ENCODE data around the gene CBFA2T2. TPM values are rescaled to one million over a fixed set of nuclear protein-coding genes. Genes with fewer than 3 reads are reported as not detected.

Gene CBFA2T2
- polyA plus RNA-seq, 4 donors: 6.5 to 30.3 (median 9.2) TPM

DNA sequence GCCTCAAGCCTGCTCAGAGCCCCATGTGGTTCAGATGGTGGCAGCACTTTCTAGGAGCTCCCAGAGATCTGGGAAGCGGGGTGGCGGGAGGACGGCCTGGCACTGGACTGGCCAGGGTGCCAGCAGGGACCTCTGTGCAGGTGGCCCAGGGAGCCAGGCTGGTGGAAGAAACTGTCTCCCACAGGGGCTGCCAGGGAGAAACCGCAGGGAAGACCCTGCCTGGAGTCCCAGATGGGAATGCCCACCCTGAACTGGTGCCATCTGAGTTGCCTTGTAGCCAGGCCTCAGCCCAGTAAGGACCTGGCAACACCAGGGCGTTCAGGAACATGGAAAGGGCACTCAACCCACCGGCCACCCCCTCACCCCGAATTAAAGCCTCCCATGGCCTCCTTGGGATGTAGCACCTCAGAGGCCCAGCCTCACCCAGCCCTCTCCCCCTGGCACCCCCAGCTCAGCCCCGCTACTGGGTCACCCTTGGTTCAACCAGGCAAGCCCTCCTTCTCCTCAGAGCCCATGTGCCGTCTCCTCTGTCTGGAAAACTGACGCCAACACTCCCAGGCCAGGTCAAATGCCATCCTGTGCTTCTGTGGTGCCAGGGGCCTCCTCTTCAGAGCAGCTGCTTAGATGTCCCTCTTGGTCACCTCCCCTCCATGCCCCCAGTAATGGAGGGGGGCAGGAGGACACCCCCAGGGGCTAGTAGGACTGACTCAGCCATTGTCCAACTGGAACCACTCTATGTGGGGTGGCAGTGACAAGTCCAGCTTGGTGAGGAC, 166.3 kb downstream of the CBFA2T2 start:
- DNase-seq: no peak
- H3K4me3 ChIP-seq (ENCODE audit: low read depth in 1 of 3, low read length in 3 of 3): no peak overlapping the region
- peaks cover 0 to 56% (median 2%) of the 10 kb centered on the region in 3 donors for H3K36me3 ChIP-seq (ENCODE audit: control insufficient read depth in 3 of 3, insufficient read depth in 2 of 3, low read depth in 1 of 3, low read length in 3 of 3)
- H3K27ac ChIP-seq (ENCODE audit: low read depth in 1 of 3, low read length in 2 of 3): no peak overlapping the region
- WGBS, 3 donors: 93 to 98% (median 97%) methylated on average over 10 of the region's 10 CpGs
- H3K4me1 ChIP-seq (ENCODE audit: control insufficient read depth in 3 of 3, insufficient read depth in 2 of 3, low read depth in 1 of 3, low read length in 2 of 3): peaks cover 0 to 28% (median 0%) of the 10 kb centered on the region in 3 donors
- no peak for FAIRE-seq
- H3K27me3 ChIP-seq (ENCODE audit: control insufficient read depth in 3 of 3, insufficient read depth in 3 of 3, low read length in 3 of 3): no peaks in the 10 kb centered on the region
- no peaks in the 10 kb centered on the region for H3K9me3 ChIP-seq (ENCODE audit: control insufficient read depth in 2 of 2, insufficient read depth in 1 of 2, low read depth in 1 of 2, low read length in 1 of 2)

- WGBS, 3 donors: 91 to 97% (median 95%) methylated on average over 17 of the region's 17 CpGs
- peaks cover 0 to 57% (median 2%) of the 10 kb centered on the region in 3 donors for H3K36me3 ChIP-seq (ENCODE audit: control insufficient read depth in 3 of 3, insufficient read depth in 2 of 3, low read depth in 1 of 3, low read length in 3 of 3)
- H3K27me3 ChIP-seq (ENCODE audit: control insufficient read depth in 3 of 3, insufficient read depth in 3 of 3, low read length in 3 of 3): no peaks in the 10 kb centered on the region
- no peak overlapping the region for H3K27ac ChIP-seq (ENCODE audit: low read depth in 1 of 3, low read length in 2 of 3)
- peaks cover 0 to 25% (median 0%) of the 10 kb centered on the region in 3 donors for H3K4me1 ChIP-seq (ENCODE audit: control insufficient read depth in 3 of 3, insufficient read depth in 2 of 3, low read depth in 1 of 3, low read length in 2 of 3)
- no peaks in the 10 kb centered on the region for H3K9me3 ChIP-seq (ENCODE audit: control insufficient read depth in 2 of 2, insufficient read depth in 1 of 2, low read depth in 1 of 2, low read length in 1 of 2)
- DNase-seq: no peak
- FAIRE-seq: no peak
- H3K4me3 ChIP-seq (ENCODE audit: low read depth in 1 of 3, low read length in 3 of 3): no peak overlapping the region
Observed at GRCh38 chr20:33656783-33657703, 167.1 kb downstream of the CBFA2T2 start.

- FAIRE-seq (no peak), DNase-seq (no peak)
- Histone ChIP-seq H3K4me1 (ENCODE audit: control insufficient read depth in 3 of 3, insufficient read depth in 2 of 3, low read depth in 1 of 3, low read length in 2 of 3) (peaks cover 0 to 27% (median 2%) of the 10 kb centered on the region in 3 donors), H3K36me3 (ENCODE audit: control insufficient read depth in 3 of 3, insufficient read depth in 2 of 3, low read depth in 1 of 3, low read length in 3 of 3) (peaks cover 0 to 57% (median 2%) of the 10 kb centered on the region in 3 donors), H3K27ac (ENCODE audit: low read depth in 1 of 3, low read length in 2 of 3) (no peak overlapping the region), H3K9me3 (ENCODE audit: control insufficient read depth in 2 of 2, insufficient read depth in 1 of 2, low read depth in 1 of 2, low read length in 1 of 2) (no peaks in the 10 kb centered on the region), H3K27me3 (ENCODE audit: control insufficient read depth in 3 of 3, insufficient read depth in 3 of 3, low read length in 3 of 3) (no peaks in the 10 kb centered on the region), H3K4me3 (ENCODE audit: low read depth in 1 of 3, low read length in 3 of 3) (no peak overlapping the region)
- WGBS, 3 donors: 94 to 96% (median 96%) methylated on average over 12 of the region's 12 CpGs
Observed at GRCh38 chr20:33657704-33658095, 167.8 kb downstream of the CBFA2T2 start.

DNA sequence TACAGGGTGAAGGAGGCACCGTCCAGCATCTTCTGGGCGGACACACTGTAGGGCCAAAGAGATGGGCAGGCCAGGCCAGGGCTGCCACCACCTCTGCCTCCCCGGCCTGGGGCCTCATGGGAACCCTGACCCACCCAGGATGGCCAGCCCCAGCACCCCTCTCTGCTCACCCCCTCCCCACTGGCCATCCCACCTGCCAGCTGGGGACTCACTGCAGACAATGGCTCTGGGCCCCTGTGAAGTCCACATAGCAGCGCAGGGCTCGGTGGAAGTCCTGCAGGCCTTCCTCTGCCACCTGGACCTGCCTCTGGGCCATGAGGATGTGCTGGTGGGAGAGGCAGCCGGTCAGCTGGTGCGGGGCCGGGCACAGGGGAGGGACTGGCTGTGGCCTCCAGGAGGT, 168.6 kb downstream of the CBFA2T2 start:
- FAIRE-seq (no peak), DNase-seq (no peak)
- no peaks in the 10 kb centered on the region for H3K27me3 ChIP-seq (ENCODE audit: control insufficient read depth in 3 of 3, insufficient read depth in 3 of 3, low read length in 3 of 3)
- peaks cover 0 to 23% (median 5%) of the 10 kb centered on the region in 3 donors for H3K4me1 ChIP-seq (ENCODE audit: control insufficient read depth in 3 of 3, insufficient read depth in 2 of 3, low read depth in 1 of 3, low read length in 2 of 3)
- peaks cover 0 to 57% (median 2%) of the 10 kb centered on the region in 3 donors for H3K36me3 ChIP-seq (ENCODE audit: control insufficient read depth in 3 of 3, insufficient read depth in 2 of 3, low read depth in 1 of 3, low read length in 3 of 3)
- no peak overlapping the region for H3K27ac ChIP-seq (ENCODE audit: low read depth in 1 of 3, low read length in 2 of 3)
- H3K9me3 ChIP-seq (ENCODE audit: control insufficient read depth in 2 of 2, insufficient read depth in 1 of 2, low read depth in 1 of 2, low read length in 1 of 2): no peaks in the 10 kb centered on the region
- no peak overlapping the region for H3K4me3 ChIP-seq (ENCODE audit: low read depth in 1 of 3, low read length in 3 of 3)
- 95 to 99% (median 96%) methylated on average over 8 of the region's 8 CpGs for WGBS, 3 donors

- H3K27ac ChIP-seq (ENCODE audit: low read depth in 1 of 3, low read length in 2 of 3): no peak overlapping the region
- no peaks in the 10 kb centered on the region for H3K9me3 ChIP-seq (ENCODE audit: control insufficient read depth in 2 of 2, insufficient read depth in 1 of 2, low read depth in 1 of 2, low read length in 1 of 2)
- DNase-seq (no peak), FAIRE-seq (no peak)
- no peaks in the 10 kb centered on the region for H3K27me3 ChIP-seq (ENCODE audit: control insufficient read depth in 3 of 3, insufficient read depth in 3 of 3, low read length in 3 of 3)
- H3K4me1 ChIP-seq (ENCODE audit: control insufficient read depth in 3 of 3, insufficient read depth in 2 of 3, low read depth in 1 of 3, low read length in 2 of 3): peaks cover 0 to 20% (median 5%) of the 10 kb centered on the region in 3 donors
- H3K4me3 ChIP-seq (ENCODE audit: low read depth in 1 of 3, low read length in 3 of 3): no peak overlapping the region
- H3K36me3 ChIP-seq (ENCODE audit: control insufficient read depth in 3 of 3, insufficient read depth in 2 of 3, low read depth in 1 of 3, low read length in 3 of 3): peaks cover 0 to 57% (median 2%) of the 10 kb centered on the region in 3 donors
- WGBS, 3 donors: 96 to 99% (median 96%) methylated on average over 4 of the region's 4 CpGs
Observed at GRCh38 chr20:33658929-33659328, 169.0 kb downstream of the CBFA2T2 start.

DNA sequence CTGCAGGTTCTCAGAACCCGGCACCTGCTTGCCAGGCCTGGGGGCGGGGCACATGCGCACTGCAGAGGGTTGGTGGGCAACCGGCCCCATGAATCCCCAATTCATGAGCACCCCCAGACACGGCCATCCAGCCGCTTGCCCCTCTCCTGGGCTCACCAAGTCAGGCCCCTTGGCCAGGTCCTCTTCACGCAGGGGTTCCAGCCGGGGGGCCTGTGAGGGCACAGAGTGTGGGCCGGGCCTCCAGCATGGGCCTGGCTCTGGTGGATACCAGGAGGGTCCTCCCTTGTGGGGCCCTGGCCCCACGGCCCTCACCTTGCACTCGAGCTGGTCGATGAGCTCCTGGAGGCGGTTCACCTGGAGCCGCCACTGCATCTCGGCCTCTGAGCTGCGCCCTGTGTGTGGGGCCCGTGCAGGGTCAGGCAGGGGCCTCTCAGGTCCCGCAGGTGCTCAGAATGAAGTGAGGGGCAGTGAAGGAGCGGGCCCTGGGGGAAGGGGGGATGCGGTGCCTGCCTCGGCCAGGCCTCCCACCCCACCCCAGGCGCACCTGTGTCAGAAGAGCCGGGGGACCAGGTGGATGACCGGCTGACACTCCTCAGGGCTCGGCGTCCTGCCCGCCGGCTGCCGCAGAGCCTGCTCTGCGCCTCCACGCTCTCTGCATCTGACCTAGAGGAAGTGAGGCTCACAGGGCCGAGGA, 169.6 kb downstream of the CBFA2T2 start:
- DNase-seq (no peak), FAIRE-seq (no peak)
- no peaks in the 10 kb centered on the region for H3K27me3 ChIP-seq (ENCODE audit: control insufficient read depth in 3 of 3, insufficient read depth in 3 of 3, low read length in 3 of 3)
- peaks cover 0 to 57% (median 2%) of the 10 kb centered on the region in 3 donors for H3K36me3 ChIP-seq (ENCODE audit: control insufficient read depth in 3 of 3, insufficient read depth in 2 of 3, low read depth in 1 of 3, low read length in 3 of 3)
- no peak overlapping the region for H3K27ac ChIP-seq (ENCODE audit: low read depth in 1 of 3, low read length in 2 of 3)
- 94 to 96% (median 95%) methylated on average over 24 to 32 of the region's 32 CpGs for WGBS, 3 donors
- H3K4me3 ChIP-seq (ENCODE audit: low read depth in 1 of 3, low read length in 3 of 3): no peak overlapping the region
- H3K9me3 ChIP-seq (ENCODE audit: control insufficient read depth in 2 of 2, insufficient read depth in 1 of 2, low read depth in 1 of 2, low read length in 1 of 2): no peaks in the 10 kb centered on the region
- peaks cover 0 to 22% (median 5%) of the 10 kb centered on the region in 3 donors for H3K4me1 ChIP-seq (ENCODE audit: control insufficient read depth in 3 of 3, insufficient read depth in 2 of 3, low read depth in 1 of 3, low read length in 2 of 3)

GRCh38 chr20:33660035-33660684, 170.3 kb downstream of the CBFA2T2 start:
- peaks cover 0 to 57% (median 2%) of the 10 kb centered on the region in 3 donors for H3K36me3 ChIP-seq (ENCODE audit: control insufficient read depth in 3 of 3, insufficient read depth in 2 of 3, low read depth in 1 of 3, low read length in 3 of 3)
- 93 to 96% (median 95%) methylated on average over 21 of the region's 21 CpGs for WGBS, 3 donors
- H3K4me3 ChIP-seq (ENCODE audit: low read depth in 1 of 3, low read length in 3 of 3): no peak overlapping the region
- no peak overlapping the region for H3K27ac ChIP-seq (ENCODE audit: low read depth in 1 of 3, low read length in 2 of 3)
- H3K9me3 ChIP-seq (ENCODE audit: control insufficient read depth in 2 of 2, insufficient read depth in 1 of 2, low read depth in 1 of 2, low read length in 1 of 2): no peaks in the 10 kb centered on the region
- no peaks in the 10 kb centered on the region for H3K27me3 ChIP-seq (ENCODE audit: control insufficient read depth in 3 of 3, insufficient read depth in 3 of 3, low read length in 3 of 3)
- no peak for DNase-seq
- FAIRE-seq: no peak
- H3K4me1 ChIP-seq (ENCODE audit: control insufficient read depth in 3 of 3, insufficient read depth in 2 of 3, low read depth in 1 of 3, low read length in 2 of 3): peaks cover 0 to 15% (median 5%) of the 10 kb centered on the region in 3 donors

All from small intestine (tissue), 7 donors.